Hepatocyte (in vitro differentiated cells): ENCODE data around the gene TAF8. TPM values are rescaled to one million over a fixed set of nuclear protein-coding genes. Genes with fewer than 3 reads are reported as not detected.

Experiments
- DNase-seq: peaks from one replicate; pipeline ENCODE4 v3.0.0-alpha.2; 2016; ENCODE audit warnings: low spot score
- H2AFZ ChIP-seq: fragments of 200-600 bp; sonication (generic); 2 replicates; pipeline ENCODE4 v1.6.0; 2016; ENCODE audit warnings: antibody characterized with exemption, mild to moderate bottlenecking
- H3K27ac ChIP-seq: fragments of 200-600 bp; sonication (generic); 2 replicates; pipeline ENCODE4 v1.5.1; 2016; ENCODE audit warnings: mild to moderate bottlenecking
- H3K27me3 ChIP-seq: fragments of 200-600 bp; sonication (generic); 2 replicates; pipeline ENCODE4 v1.6.1; 2016
- H3K36me3 ChIP-seq: fragments of 200-600 bp; sonication (generic); replicated peaks from 2 replicates; pipeline ENCODE4 v1.5.1; 2016; ENCODE audit warnings: low read depth; ENCODE audit not compliant: insufficient read depth
- H3K4me1 ChIP-seq: fragments of 200-600 bp; sonication (generic); 2 replicates; pipeline ENCODE4 v1.5.1; 2016; ENCODE audit warnings: mild to moderate bottlenecking, moderate library complexity; ENCODE audit not compliant: insufficient read depth
- H3K4me2 ChIP-seq: fragments of 200-600 bp; sonication (generic); 2 replicates; pipeline ENCODE4 v1.6.0; 2016
- H3K4me3 ChIP-seq: fragments of 200-600 bp; sonication (generic); 2 replicates; pipeline ENCODE4 v1.5.1; 2016; ENCODE audit warnings: mild to moderate bottlenecking
- H3K79me2 ChIP-seq: fragments of 200-600 bp; sonication (generic); 2 replicates; pipeline ENCODE4 v1.6.0; 2017; ENCODE audit warnings: mild to moderate bottlenecking
- H3K9me2 ChIP-seq: fragments of 200-600 bp; sonication (generic); replicated peaks from 2 replicates; pipeline ENCODE4 v1.6.0; 2017; ENCODE audit warnings: mild to moderate bottlenecking; ENCODE audit not compliant: insufficient read depth
- H3K9me3 ChIP-seq: fragments of 200-600 bp; sonication (generic); 2 replicates; pipeline ENCODE4 v1.5.1; 2016; ENCODE audit warnings: low read depth, mild to moderate bottlenecking
- H4K20me1 ChIP-seq: fragments of 200-600 bp; sonication (generic); 2 replicates; pipeline ENCODE4 v1.6.0; 2016; ENCODE audit warnings: mild to moderate bottlenecking; ENCODE audit not compliant: insufficient read depth, poor library complexity, severe bottlenecking
- CTCF ChIP-seq: fragments of 200-600 bp; sonication (generic); IDR thresholded peaks from 2 replicates; pipeline ENCODE4 v1.5.1; 2016; ENCODE audit warnings: antibody characterized with exemption, mild to moderate bottlenecking; ENCODE audit not compliant: poor library complexity
- EZH2 ChIP-seq: fragments of 200-600 bp; sonication (generic); IDR thresholded peaks from 2 replicates; pipeline ENCODE4 v1.6.1; 2016; ENCODE audit warnings: antibody characterized with exemption, mild to moderate bottlenecking, borderline replicate concordance
- EZH2phosphoT487 ChIP-seq: fragments of 200-600 bp; sonication (generic); IDR thresholded peaks from one replicate; pipeline ENCODE4 v1.6.1; 2018; ENCODE audit warnings: antibody characterized with exemption, mild to moderate bottlenecking, low read depth, moderate library complexity; ENCODE audit not compliant: unreplicated experiment, severe bottlenecking
- WGBS: methylation state at CpG from one replicate; pipeline ENCODE4 v1.1.6; 2016; ENCODE audit warnings: low lambda C conversion rate; ENCODE audit errors: missing lambda C conversion rate; 5-methylcytosine and 5-hydroxymethylcytosine counted together
- polyA plus RNA-seq: library from polyadenylated mRNA; unstranded; fragments of >200 nt; fragmentation: Nextera tagmentation; extraction: Ambion mirVana; gene quantifications from 2 replicates; pipeline ENCODE4 v1.2.1, GENCODE V29; 2016
- total RNA-seq: library from RNA; depleted of rRNA; stranded (reverse); fragments of >200 nt; gene quantifications from 2 replicates; pipeline ENCODE4 v1.2.3, GENCODE V29; 2014

The TAF8 gene
- total and polyA plus RNA-seq, 2 experiments from 2014 or later = 14.0 to 25.1 TPM

- WGBS = 86% methylated on average over 8 of the region's 8 CpGs
- no peaks in the 10 kb centered on the region for H3K36me3 ChIP-seq
These were observed 70.9 kb downstream of the TAF8 start for GRCh38 chr6:42120895-42121865.

GRCh38 chr6:42123379-42124103, 73.2 kb downstream of the TAF8 start:
- H3K9me3 ChIP-seq = no peaks in the 10 kb centered on the region
- no peak overlapping the region for H2AFZ ChIP-seq
- H3K79me2 ChIP-seq = peaks cover 5% of the 10 kb centered on the region
- H3K4me2 ChIP-seq = no peak overlapping the region
- no peak for DNase-seq
- H4K20me1 ChIP-seq = no peaks in the 10 kb centered on the region
- TF ChIP-seq EZH2 (no peak), EZH2phosphoT487 (no peak), CTCF (no peak)
- H3K9me2 ChIP-seq = no peaks in the 10 kb centered on the region
- WGBS = 81% methylated on average over 11 of the region's 11 CpGs
- peaks cover 5% of the 10 kb centered on the region for H3K4me1 ChIP-seq
- no peaks in the 10 kb centered on the region for H3K27me3 ChIP-seq
- no peak overlapping the region for H3K4me3 ChIP-seq
- H3K27ac ChIP-seq = no peak overlapping the region
- no peaks in the 10 kb centered on the region for H3K36me3 ChIP-seq

More at GRCh38 chr6:42120895-42121865, 70.9 kb downstream of the TAF8 start:
- TF ChIP-seq CTCF = no peak
- TF ChIP-seq EZH2 = no peak
- TF ChIP-seq EZH2phosphoT487 = no peak
- Histone ChIP-seq H3K9me2 (no peaks in the 10 kb centered on the region), H2AFZ (no peak overlapping the region), H3K27me3 (no peaks in the 10 kb centered on the region), H3K9me3 (no peaks in the 10 kb centered on the region), H3K4me3 (no peak overlapping the region), H3K4me1 (peaks cover 20% of the 10 kb centered on the region), H4K20me1 (no peaks in the 10 kb centered on the region), H3K4me2 (no peak overlapping the region), H3K27ac (peak overlapping the region; percentile 23), H3K79me2 (peaks cover 10% of the 10 kb centered on the region)
- DNase-seq = no peak

- Histone ChIP-seq H3K27ac (no peak overlapping the region), H3K36me3 (no peaks in the 10 kb centered on the region)
- no peak for TF ChIP-seq EZH2phosphoT487
- TF ChIP-seq EZH2 = no peak
- TF ChIP-seq CTCF = no peak
These were observed 74.0 kb downstream of the TAF8 start for GRCh38 chr6:42124223-42124836.

More at GRCh38 chr6:42124223-42124836, 74.0 kb downstream of the TAF8 start:
- Histone ChIP-seq H3K4me1 (peaks cover 5% of the 10 kb centered on the region), H3K9me3 (no peaks in the 10 kb centered on the region), H3K79me2 (peaks cover 7% of the 10 kb centered on the region), H3K27me3 (no peaks in the 10 kb centered on the region), H2AFZ (no peak overlapping the region), H3K4me2 (no peak overlapping the region), H3K9me2 (no peaks in the 10 kb centered on the region), H3K4me3 (no peak overlapping the region), H4K20me1 (no peaks in the 10 kb centered on the region)
- 71% methylated on average over 9 of the region's 9 CpGs for WGBS
- no peak for DNase-seq
